GM12878 (cell line): ENCODE data around the gene ANKFY1. TPM values are rescaled to one million over a fixed set of nuclear protein-coding genes. Genes with fewer than 3 reads are reported as not detected.

Source experiments
- ATAC-seq: fragments of 200-7000 bp; cut with Tn5 transposase; 3 replicates; pipeline ENCODE4 v1.9.1; 2020; ENCODE audit warnings: mild to moderate bottlenecking, moderate library complexity
- BruUV-seq: library from RNA; stranded (reverse); fragments of 400-500 nt; replicated peaks from 2 replicates; lab custom pipeline; 2021; lab: Mats Ljungman, UMichigan
- CTCF ChIA-PET: fragments of 300-600 bp; sonication (Branson Sonifier 250); formaldehyde crosslinking; extraction: SDS; loops from one replicate; lab custom pipeline; 2021; ENCODE audit warnings: inconsistent platforms; lab: Yijun Ruan, JAX
- POLR2A ChIA-PET: fragments of 350-600 bp; formaldehyde crosslinking; extraction: SDS; loops from one replicate; lab custom pipeline; 2021; ENCODE audit warnings: inconsistent platforms; lab: Charles Lee
- RAD21 ChIA-PET: fragments of 300-600 bp; sonication (Branson Sonifier 250); formaldehyde crosslinking; loops from one replicate; lab custom pipeline; 2023; ENCODE audit warnings: antibody characterized with exemption; ENCODE audit not compliant: unreplicated experiment; lab: Charles Lee
- SMC1A ChIA-PET: fragments of 300-600 bp; sonication (Branson Sonifier 250); formaldehyde crosslinking; loops from one replicate; lab custom pipeline; 2023; ENCODE audit not compliant: unreplicated experiment, uncharacterized antibody; lab: Charles Lee
- DNase-seq: peaks from one replicate; pipeline ENCODE4 v3.0.0-alpha.2; 2011; ENCODE audit warnings: low read depth, low spot score
- FAIRE-seq: peaks from 3 replicates; lab custom pipeline; 2011; peaks lifted over from hg19 to GRCh38; lab: Jason Lieb, UNC
- H2AFZ ChIP-seq: 2 replicates; pipeline ENCODE4 v1.6.0; 2011; ENCODE audit warnings: low read depth, low read length, control low read depth; ENCODE audit not compliant: control insufficient read depth
- H3K27ac ChIP-seq: 2 replicates; pipeline ENCODE4 v1.5.1; 2011; ENCODE audit warnings: control low read depth; ENCODE audit not compliant: control insufficient read depth, insufficient read depth
- H3K27me3 ChIP-seq, 2 experiments: replicated peaks in 1 of 2; 2 replicates each; pipeline versions ENCODE4 v1.6.0 to v1.6.1; 2011; ENCODE audit warnings: low read length in 1 of 2; ENCODE audit not compliant: control insufficient read depth in 2 of 2, insufficient read depth in 2 of 2
- H3K36me3 ChIP-seq, 2 experiments: 2 replicates each; pipeline ENCODE4 v1.5.1; 2011; ENCODE audit warnings: low read length in 1 of 2; ENCODE audit not compliant: control insufficient read depth in 2 of 2, insufficient read depth in 2 of 2
- H3K4me1 ChIP-seq: 2 replicates; pipeline ENCODE4 v1.6.1; 2011; ENCODE audit warnings: mild to moderate bottlenecking, low read length, moderate library complexity, mixed read lengths; ENCODE audit not compliant: control insufficient read depth, insufficient read depth
- H3K4me2 ChIP-seq: 2 replicates; pipeline ENCODE4 v1.6.0; 2011; ENCODE audit warnings: control low read depth; ENCODE audit not compliant: control insufficient read depth, insufficient read depth
- H3K4me3 ChIP-seq: fragments of 200-600 bp; sonication (generic); 2 replicates; pipeline ENCODE4 v1.5.1; 2016
- H3K79me2 ChIP-seq: 2 replicates; pipeline ENCODE4 v1.6.0; 2011; ENCODE audit warnings: low read length; ENCODE audit not compliant: control insufficient read depth, insufficient read depth
- H3K9ac ChIP-seq: 2 replicates; pipeline ENCODE4 v1.8.0; 2011; ENCODE audit warnings: low read length, control low read depth, mixed read lengths; ENCODE audit not compliant: control insufficient read depth, insufficient read depth
- H3K9me3 ChIP-seq: replicated peaks from 3 replicates; pipeline ENCODE4 v1.5.1; 2011; ENCODE audit warnings: mild to moderate bottlenecking, low read length; ENCODE audit not compliant: control insufficient read depth, insufficient read depth
- H4K20me1 ChIP-seq: 2 replicates; pipeline ENCODE4 v1.6.0; 2011; ENCODE audit not compliant: control insufficient read depth, insufficient read depth
- E2F8 ChIP-seq: fragments of 450-650 bp; IDR thresholded peaks from 2 replicates; pipeline ENCODE4 v1.6.1; 2018; ENCODE audit warnings: mild to moderate bottlenecking, low read depth, moderate library complexity; ENCODE audit not compliant: partially characterized antibody
- FOXK2 ChIP-seq: fragments of 450-650 bp; IDR thresholded peaks from 2 replicates; pipeline ENCODE4 v1.6.1; 2017; ENCODE audit warnings: mild to moderate bottlenecking, moderate library complexity
- IRF4 ChIP-seq: IDR thresholded peaks from 2 replicates; pipeline ENCODE4 v1.6.1; 2011; ENCODE audit warnings: low read depth, low read length
- MEF2A ChIP-seq: IDR thresholded peaks from 2 replicates; pipeline ENCODE4 v1.6.1; 2011; ENCODE audit warnings: low read depth, mild to moderate bottlenecking, low read length, moderate library complexity; ENCODE audit not compliant: insufficient read depth
- RUNX3 ChIP-seq: IDR thresholded peaks from 2 replicates; pipeline ENCODE4 v1.6.1; 2012; ENCODE audit warnings: low read length, inconsistent platforms
- SRF ChIP-seq, 2 experiments: IDR thresholded peaks; 2 replicates each; pipeline ENCODE4 v1.6.1; 2011; ENCODE audit warnings: low read depth in 2 of 2, low read length in 2 of 2, mild to moderate bottlenecking in 1 of 2, moderate library complexity in 1 of 2
- ZBED1 ChIP-seq: IDR thresholded peaks from 2 replicates; pipeline ENCODE4 v1.6.1; 2016; ENCODE audit warnings: borderline replicate concordance
- ZBTB4 ChIP-seq: fragments of 450-650 bp; formaldehyde crosslinking; IDR thresholded peaks from 2 replicates; pipeline ENCODE4 v1.4.0; 2022; ENCODE audit warnings: mild to moderate bottlenecking, moderate library complexity
- WGBS: methylation state at CpG from one replicate; pipeline ENCODE4 v1.1.6; 2016; ENCODE audit warnings: low lambda C conversion rate; ENCODE audit not compliant: insufficient replicate concordance, insufficient coverage; ENCODE audit errors: missing lambda C conversion rate; 5-methylcytosine and 5-hydroxymethylcytosine counted together
- in situ Hi-C: fragments of 300-500 bp; cut with MboI; formaldehyde crosslinking; loops from 9 replicates; pipeline ENCODE4 v1.14.3; 2018; ENCODE audit warnings: mixed read lengths
- intact Hi-C: fragments of 100-400 bp; cut with micrococcal nuclease; formaldehyde crosslinking; loops from one replicate; pipeline ENCODE4 v1.14.2; 2022; ENCODE audit not compliant: unreplicated experiment
- polyA plus RNA-seq, 11 experiments: library from polyadenylated mRNA; depleted of rRNA in 4 of 11; unstranded in 6 of 11; stranded (reverse) in 5 of 11; fragments of >200 nt; fragmentation: Nextera tagmentation in 4 of 11; fragmentation: Illumina TruSeq in 1 of 11; extraction: Ambion mirVana in 4 of 11; extraction: Trizol in 1 of 11; gene quantifications; 1 replicate in 1 of 11; 2 replicates in 10 of 11; pipeline versions ENCODE4 v1.2.1 to v1.2.3, GENCODE V29; 2011 to 2016; ENCODE audit warnings: inconsistent platforms in 2 of 11, missing spikeins in 2 of 11, low read depth in 1 of 11
- total RNA-seq, 4 experiments: library from RNA; depleted of rRNA in 3 of 4; stranded (reverse); fragments of >200 nt in 3 of 4; fragmentation: Illumina TruSeq in 1 of 4; extraction: Trizol in 1 of 4; gene quantifications; 2 replicates each; pipeline versions ENCODE4 v1.2.1 to v1.2.3, GENCODE V29; 2013 to 2021

ANKFY1 gene
- total and polyA plus RNA-seq, 10 of the 15 experiments (the other 5 are each of a cell fraction or from before 2014, with no cell fraction given) = 3.0 to 27.7 (median 16.4) TPM

DNA sequence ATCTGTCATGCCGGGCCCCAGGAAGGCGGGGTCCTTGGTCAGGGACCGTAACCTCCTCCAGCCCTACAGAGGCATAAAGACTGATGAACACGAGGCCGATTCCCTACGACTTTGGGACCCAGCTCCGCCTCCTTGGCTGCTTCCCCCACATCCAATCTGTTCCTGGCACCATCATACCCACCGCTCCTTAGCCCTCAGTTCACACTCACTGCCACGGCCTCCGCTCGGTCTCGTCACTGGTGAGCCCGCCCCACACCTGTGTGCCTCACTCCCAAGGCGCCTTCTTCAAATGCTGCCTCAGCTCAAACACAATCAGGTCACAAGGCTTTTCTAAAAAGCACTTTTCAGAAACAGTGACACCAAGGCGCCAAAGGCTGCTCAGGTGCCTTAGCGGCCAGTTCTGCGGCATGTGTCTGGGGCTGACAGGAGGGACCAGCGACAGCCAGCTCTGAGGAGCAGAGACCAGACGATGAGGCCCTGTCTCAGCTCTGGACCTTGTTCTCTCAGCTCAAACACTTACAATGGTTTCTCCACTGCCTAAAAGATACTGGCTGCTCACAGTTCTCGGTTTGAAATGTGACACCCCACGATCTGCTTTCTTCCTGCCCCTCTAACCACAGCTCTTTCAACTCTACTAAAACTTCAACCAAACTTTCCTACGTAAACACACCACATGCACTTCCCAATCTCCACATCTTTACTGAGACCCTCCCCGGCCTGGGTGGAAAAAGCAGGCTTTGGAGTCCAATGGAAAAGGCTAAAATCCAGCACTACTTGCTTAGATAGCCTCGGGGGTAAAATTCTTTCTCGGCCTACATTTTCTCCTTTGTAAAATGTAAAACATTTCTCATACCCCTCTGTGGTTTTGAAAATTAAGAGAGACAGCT is 87.6 kb downstream of the ANKFY1 start:
- Histone ChIP-seq H3K36me3 (peaks cover 43 to 57% of the 10 kb centered on the region in 2 experiments), H3K79me2 (no peaks in the 10 kb centered on the region), H3K27ac (peak overlapping the region; percentile 19; the same call in 1 of the 2 replicates), H3K4me2 (no peak overlapping the region), H3K9ac (no peak overlapping the region), H3K4me1 (peaks cover 5% of the 10 kb centered on the region), H2AFZ (no peak overlapping the region), H3K4me3 (no peak overlapping the region), H4K20me1 (no peaks in the 10 kb centered on the region), H3K27me3 (no peaks in the 10 kb centered on the region), H3K9me3 (no peaks in the 10 kb centered on the region)
- no TSS peak for BruUV-seq
- ATAC-seq = no peak
- ChIA-PET POLR2A (interaction anchor here (0.6 kb wide), 1 partner anchor 388 kb away, joined by 5 read pairs; no protein-coding TSS in a partner anchor), RAD21 (no interaction called here), CTCF (interaction anchor here (0.7 kb wide), 1 partner anchor 330 kb away, joined by 3 read pairs; the partner anchor contains the start of gene NCBP3), SMC1A (no interaction called here)
- DNase-seq = no peak
- FAIRE-seq = no peak
- in situ Hi-C loops (no loop called here), intact Hi-C loops (no loop called here)
- peak; percentile 51; the same call in 1 of the 2 replicates for TF ChIP-seq RUNX3
- no peak for TF ChIP-seq SRF (IDR thresholded peaks at IDR 0.05; ENCODE audit: low read depth in 2 of 2, low read length in 2 of 2)
- TF ChIP-seq ZBED1 = no peak
- whole genome bisulfite sequencing = 85% methylated on average over 25 of the region's 25 CpGs

DNA sequence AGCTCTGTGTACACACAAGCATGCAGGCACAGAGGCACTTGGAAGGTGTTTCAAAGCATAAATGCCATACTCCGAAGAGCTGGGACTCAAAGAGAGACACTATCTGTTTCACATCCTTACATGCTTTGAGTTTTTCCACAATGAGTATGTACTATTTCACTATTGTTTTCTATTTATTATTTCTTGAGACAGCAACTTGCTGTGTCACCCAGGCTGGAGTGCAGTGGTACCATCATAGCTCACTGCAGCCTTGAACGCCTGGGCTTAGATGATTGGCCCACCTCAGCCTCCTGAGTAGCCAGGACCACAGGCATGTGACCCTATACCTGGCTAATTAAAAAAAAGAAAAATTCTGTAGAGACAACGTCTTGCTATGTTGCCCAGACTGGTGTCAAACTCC is 89.2 kb downstream of the ANKFY1 start:
- H3K9ac ChIP-seq = no peak overlapping the region
- H2AFZ ChIP-seq = no peak overlapping the region
- BruUV-seq = no TSS peak
- ATAC-seq = no peak
- intact Hi-C loops (no loop called here), in situ Hi-C loops (no loop called here)
- SMC1A ChIA-PET = interaction anchor here (0.9 kb wide), 1 partner anchor 15 kb away, joined by 3 read pairs; no protein-coding TSS in a partner anchor
- H3K79me2 ChIP-seq = no peaks in the 10 kb centered on the region
- peaks cover 5% of the 10 kb centered on the region for H3K4me1 ChIP-seq
- POLR2A ChIA-PET = no interaction called here
- H3K4me2 ChIP-seq = no peak overlapping the region
- H3K4me3 ChIP-seq = no peak overlapping the region
- CTCF ChIA-PET = no interaction called here
- no peaks in the 10 kb centered on the region for H3K9me3 ChIP-seq
- no peak for DNase-seq
- no peaks in the 10 kb centered on the region for H4K20me1 ChIP-seq
- no peaks in the 10 kb centered on the region for H3K27me3 ChIP-seq
- 99% methylated on average over 3 of the region's 3 CpGs for WGBS
- no peak for FAIRE-seq
- RAD21 ChIA-PET = no interaction called here
- H3K27ac ChIP-seq = no peak overlapping the region
- peaks cover 49 to 65% of the 10 kb centered on the region in 2 experiments for H3K36me3 ChIP-seq
- TF ChIP-seq FOXK2 = no peak
- TF ChIP-seq E2F8 = no peak
- no peak for TF ChIP-seq MEF2A
- TF ChIP-seq ZBTB4 (CRISPR knock-in tag) = no peak
- no peak for TF ChIP-seq IRF4
